Measurements from ENCODE around the gene PCNX2.

Gene PCNX2

GRCh38 chr1:233319272-233319671 is 23.7 kb upstream of the PCNX2 start:
- TF ChIP-seq MAX (IDR thresholded peaks at IDR 0.05) (no peak), EP300 (IDR thresholded peaks at IDR 0.05; ENCODE audit: borderline replicate concordance) (no peak), TAF1 (IDR thresholded peaks at IDR 0.05; ENCODE audit: low read depth) (no peak), NFIC (IDR thresholded peaks at IDR 0.05) (no peak), USF1 (IDR thresholded peaks at IDR 0.05) (no peak)

GRCh38 chr1:233316473-233316872 is 20.9 kb upstream of the PCNX2 start:
- no peak for TF ChIP-seq TCF12 (IDR thresholded peaks at IDR 0.05; ENCODE audit: low read depth)
- TF ChIP-seq MAX (IDR thresholded peaks at IDR 0.05): no peak
- TF ChIP-seq NFIC (IDR thresholded peaks at IDR 0.05): no peak
- TF ChIP-seq CEBPB (IDR thresholded peaks at IDR 0.05): no peak
- TF ChIP-seq TAF1 (IDR thresholded peaks at IDR 0.05; ENCODE audit: low read depth): no peak
- no peak for TF ChIP-seq CREB1 (IDR thresholded peaks at IDR 0.05; ENCODE audit: low read depth)
- no peak for TF ChIP-seq REST (IDR thresholded peaks at IDR 0.05; ENCODE audit: low read depth)
- no peak for TF ChIP-seq RAD21 (IDR thresholded peaks at IDR 0.05; ENCODE audit: low read depth)
- no peak for TF ChIP-seq YY1 (IDR thresholded peaks at IDR 0.05; ENCODE audit: low read depth)
- no peak for TF ChIP-seq FOXM1 (IDR thresholded peaks at IDR 0.05; ENCODE audit: borderline replicate concordance, low read depth)
- TF ChIP-seq EP300 (IDR thresholded peaks at IDR 0.05; ENCODE audit: borderline replicate concordance): no peak
- TF ChIP-seq EGR1 (IDR thresholded peaks at IDR 0.05): no peak
- no peak for TF ChIP-seq ZBTB7A (IDR thresholded peaks at IDR 0.05; ENCODE audit: low read depth)
- TF ChIP-seq TEAD4 (IDR thresholded peaks at IDR 0.05): no peak
- TF ChIP-seq USF1 (IDR thresholded peaks at IDR 0.05): no peak

GRCh38 chr1:233315718-233316301 is 20.3 kb upstream of the PCNX2 start:
- TF ChIP-seq RAD21 (IDR thresholded peaks at IDR 0.05; ENCODE audit: low read depth) (no peak), TEAD4 (IDR thresholded peaks at IDR 0.05) (no peak), TAF1 (IDR thresholded peaks at IDR 0.05; ENCODE audit: low read depth) (no peak), MAX (IDR thresholded peaks at IDR 0.05) (no peak), EGR1 (IDR thresholded peaks at IDR 0.05) (no peak), CREB1 (IDR thresholded peaks at IDR 0.05; ENCODE audit: low read depth) (no peak), CEBPB (IDR thresholded peaks at IDR 0.05) (no peak), YY1 (IDR thresholded peaks at IDR 0.05; ENCODE audit: low read depth) (no peak), EP300 (IDR thresholded peaks at IDR 0.05; ENCODE audit: borderline replicate concordance) (no peak), USF1 (IDR thresholded peaks at IDR 0.05) (no peak), REST (IDR thresholded peaks at IDR 0.05; ENCODE audit: low read depth) (no peak), TCF12 (IDR thresholded peaks at IDR 0.05; ENCODE audit: low read depth) (no peak), FOXM1 (IDR thresholded peaks at IDR 0.05; ENCODE audit: borderline replicate concordance, low read depth) (no peak), ZBTB7A (IDR thresholded peaks at IDR 0.05; ENCODE audit: low read depth) (no peak)

GRCh38 chr1:233313434-233314155 is 18.1 kb upstream of the PCNX2 start:
- TF ChIP-seq ZBTB7A (IDR thresholded peaks at IDR 0.05; ENCODE audit: low read depth) (no peak), EP300 (IDR thresholded peaks at IDR 0.05; ENCODE audit: borderline replicate concordance) (no peak)

- TF ChIP-seq RAD21 (IDR thresholded peaks at IDR 0.05; ENCODE audit: low read depth) (peak; percentile 87), TCF12 (IDR thresholded peaks at IDR 0.05; ENCODE audit: low read depth) (no peak), TEAD4 (IDR thresholded peaks at IDR 0.05) (no peak), MAX (IDR thresholded peaks at IDR 0.05) (no peak)
These were observed 9.1 kb upstream of the PCNX2 start for GRCh38 chr1:233304489-233305102.
